ENCODE data around the gene CREB3L1.
A peak's percentile ranks its signal among the peaks of the same experiment; 100 is the strongest.

DNA sequence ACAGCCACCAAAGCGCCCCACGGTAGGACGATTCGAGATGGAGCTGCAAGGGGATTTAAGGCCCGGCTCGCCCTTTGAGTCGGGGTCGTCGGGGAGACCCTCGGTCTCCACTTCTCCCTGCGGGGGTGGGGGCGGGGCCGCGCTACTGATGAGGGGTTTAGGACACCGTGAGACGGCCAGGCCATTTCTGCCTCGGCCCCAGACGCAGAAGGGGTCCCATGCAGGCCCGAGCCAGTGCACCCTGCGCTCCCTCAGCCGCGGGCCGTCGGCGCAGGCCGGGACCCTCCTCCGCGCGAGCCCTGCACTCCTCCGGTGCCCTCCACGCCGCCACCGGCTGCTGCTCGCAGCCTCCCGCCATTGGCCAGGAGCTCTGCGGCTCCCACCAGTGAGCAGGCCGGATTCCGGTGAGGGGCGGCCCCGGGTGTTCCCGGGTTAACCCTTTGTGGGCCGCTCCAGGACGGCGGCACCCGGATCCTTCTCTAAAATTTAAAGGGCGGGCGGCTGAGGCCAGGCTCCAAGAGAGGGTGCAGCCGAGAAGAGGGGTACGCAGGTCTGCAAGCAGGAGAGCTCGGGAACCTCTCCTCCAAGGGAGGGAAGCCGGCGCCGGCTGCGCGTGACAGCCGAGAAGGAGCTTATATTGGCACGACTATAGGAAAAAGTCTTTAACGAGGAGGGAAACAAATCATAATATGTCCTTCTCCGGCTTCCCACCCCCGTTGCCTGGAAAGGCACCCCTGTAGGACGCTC is 18.0 kb downstream of the CREB3L1 start:
- TF ChIP-seq POLR2AphosphoS5 (IDR thresholded peaks at IDR 0.05): peak in 2 of 3 donors; percentile 52 to 62
- no peak for TF ChIP-seq POLR2A (IDR thresholded peaks at IDR 0.05)
